HepG2 (cell line): ENCODE results near the gene NRN1L. TPM values are rescaled to one million over a fixed set of nuclear protein-coding genes. Genes with fewer than 3 reads are reported as not detected.

Experiments
- ATAC-seq: fragments of 200-7000 bp; cut with Tn5 transposase; 3 replicates; pipeline ENCODE4 v1.9.1; 2020; ENCODE audit warnings: mild to moderate bottlenecking, moderate library complexity
- BruUV-seq: library from RNA; stranded (reverse); fragments of 400-500 nt; replicated peaks from 2 replicates; lab custom pipeline; 2021; lab: Mats Ljungman, UMichigan
- CTCF ChIA-PET: fragments of 300-600 bp; formaldehyde crosslinking; extraction: SDS; loops from one replicate; lab custom pipeline; 2021; ENCODE audit warnings: low total read pairs, inconsistent platforms, low intra/inter-chr PET ratio; lab: Yijun Ruan, JAX
- POLR2A ChIA-PET: fragments of 350-600 bp; sonication (Branson Sonifier 250); formaldehyde crosslinking; loops from one replicate; lab custom pipeline; 2020; ENCODE audit warnings: antibody characterized with exemption, inconsistent platforms; lab: Yijun Ruan, JAX
- DNase-seq: peaks from one replicate; pipeline ENCODE4 v3.0.0-alpha.2; 2015; ENCODE audit warnings: low spot score
- FAIRE-seq: peaks from 3 replicates; lab custom pipeline; 2011; peaks lifted over from hg19 to GRCh38; lab: Jason Lieb, UNC
- H2AFZ ChIP-seq: one replicate; pipeline ENCODE4 v1.6.1; 2011; ENCODE audit warnings: low read length, inconsistent platforms
- H3K27ac ChIP-seq: fragments of 300-600 bp; 3 replicates; pipeline ENCODE4 v1.8.0; 2011; ENCODE audit warnings: mixed run types, mild to moderate bottlenecking, mixed read lengths, low read length, inconsistent platforms; ENCODE audit not compliant: insufficient read depth; ENCODE audit errors: extremely low read length
- H3K27me3 ChIP-seq, 2 experiments: fragments of 200-600 bp in 1 of 2; 2 replicates in 1 of 2; 3 replicates in 1 of 2; pipeline versions ENCODE4 v1.6.0 to v1.8.0; 2011; ENCODE audit warnings: low read length in 2 of 2, mild to moderate bottlenecking in 2 of 2, moderate library complexity in 2 of 2, inconsistent platforms in 1 of 2; ENCODE audit not compliant: insufficient read depth in 2 of 2, control insufficient read depth in 1 of 2
- H3K36me3 ChIP-seq, 2 experiments: fragments of 200-600 bp in 1 of 2; replicated peaks in 1 of 2; 2 replicates in 1 of 2; 3 replicates in 1 of 2; pipeline versions ENCODE4 v1.5.1 to v1.8.0; 2011; ENCODE audit warnings: low read length in 2 of 2, inconsistent platforms in 1 of 2; ENCODE audit not compliant: insufficient read depth in 2 of 2, control insufficient read depth in 1 of 2
- H3K4me1 ChIP-seq: 2 replicates; pipeline ENCODE4 v1.5.1; 2012; ENCODE audit warnings: low read length, inconsistent platforms; ENCODE audit not compliant: insufficient read depth
- H3K4me2 ChIP-seq: 2 replicates; pipeline ENCODE4 v1.6.0; 2011; ENCODE audit warnings: low read depth, low read length, inconsistent platforms
- H3K4me3 ChIP-seq, 3 experiments: fragments of 200-600 bp in 1 of 3; sonication (generic), shearing (Covaris generic) in 1 of 3; replicated peaks in 1 of 3; 2 replicates each; pipeline ENCODE4 v1.5.1; 2011 to 2016; ENCODE audit warnings: low read length in 3 of 3, inconsistent platforms in 2 of 3, low read depth in 2 of 3, mild to moderate bottlenecking in 2 of 3, control low read depth in 1 of 3, mixed read lengths in 1 of 3; ENCODE audit not compliant: insufficient read depth in 1 of 3
- H3K79me2 ChIP-seq: one replicate; pipeline ENCODE4 v1.6.1; 2011; ENCODE audit warnings: low read length, inconsistent platforms; ENCODE audit not compliant: insufficient read depth
- H3K9ac ChIP-seq: 2 replicates; pipeline ENCODE4 v1.6.0; 2011; ENCODE audit warnings: mild to moderate bottlenecking, low read depth, low read length, inconsistent platforms; ENCODE audit not compliant: insufficient read depth
- H3K9me3 ChIP-seq: 2 replicates; pipeline ENCODE4 v1.5.1; 2012; ENCODE audit warnings: mild to moderate bottlenecking, low read length
- H4K20me1 ChIP-seq: 2 replicates; pipeline ENCODE4 v1.6.0; 2011; ENCODE audit warnings: inconsistent platforms, mild to moderate bottlenecking, low read length, moderate library complexity; ENCODE audit not compliant: insufficient read depth
- ARID3A ChIP-seq: IDR thresholded peaks from 2 replicates; pipeline ENCODE4 v1.6.1; 2012; ENCODE audit warnings: low read depth, low read length, improper control_type of control experiment
- CENPX ChIP-seq: sonication (generic); formaldehyde crosslinking; IDR thresholded peaks from 2 replicates; pipeline ENCODE4 v1.9.0; 2021; ENCODE audit warnings: mild to moderate bottlenecking, missing genetic modification reagents, moderate library complexity
- FOSL2 ChIP-seq: sonication (generic); formaldehyde crosslinking; IDR thresholded peaks from 2 replicates; pipeline ENCODE4 v1.4.0; 2020; ENCODE audit warnings: missing genetic modification reagents
- GABPA ChIP-seq, 2 experiments: IDR thresholded peaks; 2 replicates each; pipeline ENCODE4 v1.6.1; 2011 to 2016; ENCODE audit warnings: low read depth in 2 of 2, low read length in 1 of 2, missing biosample characterization in 1 of 2, missing genetic modification characterization in 1 of 2
- HNF4A ChIP-seq: sonication (generic); formaldehyde crosslinking; IDR thresholded peaks from 2 replicates; pipeline ENCODE4 v1.4.0; 2020; ENCODE audit warnings: missing genetic modification reagents
- HOXD1 ChIP-seq: sonication (generic); formaldehyde crosslinking; IDR thresholded peaks from 2 replicates; pipeline ENCODE4 v1.5.0; 2020; ENCODE audit warnings: missing genetic modification reagents
- KLF15 ChIP-seq: sonication (generic); formaldehyde crosslinking; IDR thresholded peaks from 2 replicates; pipeline ENCODE4 v1.8.1; 2023; ENCODE audit warnings: borderline replicate concordance, mild to moderate bottlenecking, inconsistent platforms, missing genetic modification reagents, mixed read lengths
- MED8 ChIP-seq: sonication (generic); formaldehyde crosslinking; IDR thresholded peaks from 2 replicates; pipeline ENCODE4 v1.8.1; 2023; ENCODE audit warnings: mild to moderate bottlenecking, missing genetic modification reagents; ENCODE audit not compliant: insufficient replicate concordance
- SMARCE1 ChIP-seq: fragments of 450-650 bp; IDR thresholded peaks from 2 replicates; pipeline ENCODE4 v1.6.1; 2017; ENCODE audit warnings: borderline replicate concordance
- SMYD3 ChIP-seq: sonication (generic); formaldehyde crosslinking; IDR thresholded peaks from 2 replicates; pipeline ENCODE4 v1.8.1; 2023; ENCODE audit warnings: mild to moderate bottlenecking, missing genetic modification reagents
- SYNCRIP ChIP-seq: fragments of 200-400 bp; formaldehyde crosslinking; IDR thresholded peaks from 2 replicates; pipeline ENCODE4 v1.6.1; 2018; ENCODE audit warnings: mild to moderate bottlenecking, low read depth, low read length; ENCODE audit not compliant: insufficient read depth
- ZBTB14 ChIP-seq: sonication (generic); formaldehyde crosslinking; IDR thresholded peaks from 2 replicates; pipeline ENCODE4 v1.4.0; 2020; ENCODE audit warnings: missing genetic modification reagents
- ZNF180 ChIP-seq: sonication (generic); formaldehyde crosslinking; IDR thresholded peaks from 2 replicates; pipeline ENCODE4 v1.4.0; 2020; ENCODE audit warnings: low read depth, missing genetic modification reagents, borderline replicate concordance
- ZNF281 ChIP-seq: sonication (generic); formaldehyde crosslinking; IDR thresholded peaks from 2 replicates; pipeline ENCODE4 v1.4.0; 2020; ENCODE audit warnings: missing genetic modification reagents, borderline replicate concordance
- ZNF383 ChIP-seq: sonication (generic); formaldehyde crosslinking; IDR thresholded peaks from 2 replicates; pipeline ENCODE4 v1.4.0; 2020; ENCODE audit warnings: missing genetic modification reagents, mild to moderate bottlenecking, borderline replicate concordance
- ZNF644 ChIP-seq: IDR thresholded peaks from 2 replicates; pipeline ENCODE4 v1.6.1; 2016; ENCODE audit warnings: low read depth
- ZNF839 ChIP-seq: sonication (generic); formaldehyde crosslinking; IDR thresholded peaks from 2 replicates; pipeline ENCODE4 v1.4.0; 2020; ENCODE audit warnings: missing genetic modification reagents, mild to moderate bottlenecking, borderline replicate concordance
- WGBS: methylation state at CpG from one replicate; pipeline ENCODE4 v1.1.6; 2017; ENCODE audit warnings: low lambda C conversion rate; 5-methylcytosine and 5-hydroxymethylcytosine counted together
- in situ Hi-C: cut with HindIII; loops from 2 replicates; pipeline ENCODE4 v1.10.0; 2017; ENCODE audit warnings: low pct_unique_long_range_greater_than_20kb; ENCODE audit not compliant: extremely low pct_ligation_motif_present
- intact Hi-C: fragments of 100-400 bp; cut with micrococcal nuclease; formaldehyde crosslinking; loops from one replicate; pipeline ENCODE4 v1.10.0; 2022; ENCODE audit not compliant: unreplicated experiment
- polyA plus RNA-seq, 8 experiments: library from polyadenylated mRNA; depleted of rRNA in 3 of 8; stranded (reverse) in 7 of 8; unstranded in 1 of 8; fragments of >200 nt; fragmentation: Illumina TruSeq in 4 of 8; extraction: Trizol in 4 of 8; gene quantifications; 2 replicates each; pipeline versions ENCODE4 v1.2.1 to v1.2.3, GENCODE V29; 2011 to 2016; ENCODE audit warnings: low read depth in 4 of 8, missing spikeins in 1 of 8, mixed read lengths in 1 of 8; ENCODE audit not compliant: insufficient read depth in 1 of 8
- total RNA-seq, 5 experiments: library from RNA; depleted of rRNA; stranded (reverse); fragments of >200 nt; fragmentation: Illumina TruSeq; extraction: Trizol; gene quantifications; 2 replicates each; pipeline ENCODE4 v1.2.3, GENCODE V29; 2016; ENCODE audit warnings: low read depth in 1 of 5

Gene NRN1L
- total and polyA plus RNA-seq, 2 of the 13 experiments (the other 11 are each of a cell fraction or from before 2014, with no cell fraction given): 0.53 to 1.2 TPM

- no peaks in the 10 kb centered on the region for H3K9me3 ChIP-seq
- peak within 1 kb of the TSS; percentile 80 to 97 (median 92) for H3K4me3 ChIP-seq
- H3K27me3 ChIP-seq: no peaks in the 10 kb centered on the region; a peak in 1 of 5 replicates
- H3K79me2 ChIP-seq: peaks cover 33% of the 10 kb centered on the region
- ChIA-PET CTCF (interaction anchor here (1.0 to 2.6 kb wide), 6 partner anchors 24 to 174 kb away, joined by 3 to 28 read pairs (median 3); no protein-coding TSS in a partner anchor), POLR2A (no interaction called here)
- peak; percentile 96 for DNase-seq
- H3K4me2 ChIP-seq: peak within 1 kb of the TSS; percentile 89
- BruUV-seq: no TSS peak
- peak within 1 kb of the TSS; percentile 97 for H2AFZ ChIP-seq
- WGBS: 1% methylated on average over 29 of the region's 83 CpGs
- H3K4me1 ChIP-seq: peaks cover 51% of the 10 kb centered on the region
- H3K27ac ChIP-seq: peak within 1 kb of the TSS; percentile 92
- H4K20me1 ChIP-seq: peaks cover 16% of the 10 kb centered on the region
- no peaks in the 10 kb centered on the region for H3K36me3 ChIP-seq
- FAIRE-seq: peak; percentile 76
- in situ Hi-C loops (no loop called here), intact Hi-C loops (no loop called here)
- peak; percentile 46 for ATAC-seq
- peak within 1 kb of the TSS; percentile 93 for H3K9ac ChIP-seq
- TF ChIP-seq ARID3A (0 out of 2 replicates have a peak, but pooled peaks have one; percentile 35), GABPA (IDR thresholded peaks at IDR 0.05; ENCODE audit: low read depth, low read length) (no peak), GABPA (CRISPR knock-in tag; IDR thresholded peaks at IDR 0.05; ENCODE audit: low read depth) (peak; percentile 91), SYNCRIP (no peak), ZNF281 (no peak), ZNF839 (CRISPR knock-in tag) (peak; percentile 94), KLF15 (no peak), FOSL2 (CRISPR knock-in tag) (peak; percentile 56), SMYD3 (CRISPR knock-in tag) (peak; percentile 28; the same call in 1 of the 2 replicates), ZNF383 (no peak), SMARCE1 (no peak), ZNF180 (CRISPR knock-in tag) (no peak), CENPX (CRISPR knock-in tag) (no peak), ZNF644 (CRISPR knock-in tag) (0 out of 2 replicates have a peak, but pooled peaks have one; percentile 31), HOXD1 (CRISPR knock-in tag) (no peak), ZBTB14 (CRISPR knock-in tag) (no peak), MED8 (CRISPR knock-in tag) (no peak), HNF4A (CRISPR knock-in tag) (0 out of 2 replicates have a peak, but pooled peaks have one; percentile 4)
These were observed 42.7 kb upstream of the NRN1L start, which contains the start of gene THAP11 for GRCh38 chr16:67841816-67842508. TSS of gene THAP11 (plus strand) at chr16:67842320. CDS start at chr16:67842555, 235 bp downstream.
